ENCODE results near the gene INIP.

DNA sequence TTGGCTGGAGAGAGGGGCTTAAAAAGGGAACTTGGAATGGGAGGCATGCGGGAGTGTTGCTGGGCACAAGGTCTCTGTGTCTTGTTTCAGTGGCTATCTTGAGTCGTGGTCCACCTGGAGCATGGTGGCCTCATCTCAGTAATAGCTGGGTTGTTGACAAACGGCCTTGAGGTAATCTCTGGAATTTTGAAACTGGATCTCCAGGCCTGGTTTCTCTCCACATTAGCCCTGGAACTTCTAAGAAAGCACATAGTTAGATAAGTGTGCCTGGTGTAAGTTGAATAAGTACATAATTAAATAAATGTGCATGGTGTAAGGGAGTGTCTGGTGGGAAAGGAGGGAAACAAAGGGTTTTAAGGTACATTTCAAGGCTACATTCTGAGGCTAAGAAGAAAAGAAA lies 62.2 kb downstream of the INIP start:
- TF ChIP-seq CTCF (IDR thresholded peaks at IDR 0.05) (no peak), EZH2 (IDR thresholded peaks at IDR 0.05; ENCODE audit: borderline replicate concordance, insufficient read depth, low read depth, low read length, poor library complexity, severe bottlenecking) (no peak)

All from B cell (primary cell).